Tongue (tissue), 2 donors: ENCODE measurements around the gene OVCH2. TPM values are rescaled to one million over a fixed set of nuclear protein-coding genes. Genes with fewer than 3 reads are reported as not detected.
"Not testable (repeated sequence)": the region's sequence is repeated elsewhere in the genome, so short reads cannot be mapped to it uniquely, and the experiment has no call there.

ENCODE experiments used
- DNase-seq: peaks from one replicate; pipeline ENCODE4 v3.0.0-alpha.2; 2015
- total RNA-seq: library from RNA; depleted of rRNA; stranded (reverse); fragments of >200 nt; gene quantifications from one replicate; pipeline ENCODE4 v1.2.3, GENCODE V29; 2014

The OVCH2 gene
- total RNA-seq, 1 donor from 2014 or later: 1.4 TPM

- DNase-seq: peak; percentile 44
These were observed 34.7 kb downstream of the OVCH2 start for GRCh38 chr11:7671347-7672215.

- no peak for DNase-seq
These were observed 35.6 kb downstream of the OVCH2 start for GRCh38 chr11:7670641-7671040.

- no peak for DNase-seq
These were observed 37.4 kb downstream of the OVCH2 start for GRCh38 chr11:7668911-7669310.

- DNase-seq: no peak
These were observed 37.8 kb downstream of the OVCH2 start for GRCh38 chr11:7668464-7668863.

GRCh38 chr11:7667460-7667859, 38.8 kb downstream of the OVCH2 start:
- DNase-seq: peak; percentile 66

- DNase-seq: no peak
These were observed 39.9 kb downstream of the OVCH2 start for GRCh38 chr11:7666292-7666866.

GRCh38 chr11:7665473-7666291, 40.6 kb downstream of the OVCH2 start:
- peak; percentile 85 for DNase-seq

GRCh38 chr11:7664867-7665266, 41.4 kb downstream of the OVCH2 start:
- DNase-seq: no peak

- DNase-seq: not testable (repeated sequence)
These were observed 42.7 kb downstream of the OVCH2 start for GRCh38 chr11:7663531-7663930.

- peak; percentile 81 for DNase-seq
These were observed 48.8 kb downstream of the OVCH2 start for GRCh38 chr11:7657306-7658025.

GRCh38 chr11:7656704-7657103, 49.6 kb downstream of the OVCH2 start:
- DNase-seq: no peak

GRCh38 chr11:7655253-7656217, 50.7 kb downstream of the OVCH2 start:
- DNase-seq: no peak

- DNase-seq: no peak
These were observed 52.0 kb downstream of the OVCH2 start for GRCh38 chr11:7654195-7654705.

- no peak for DNase-seq
These were observed 54.6 kb downstream of the OVCH2 start for GRCh38 chr11:7651700-7652099.

- no peak for DNase-seq
These were observed 55.1 kb downstream of the OVCH2 start for GRCh38 chr11:7651140-7651551.

- no peak for DNase-seq
These were observed 58.0 kb downstream of the OVCH2 start for GRCh38 chr11:7648264-7648663.

- no peak for DNase-seq
These were observed 59.4 kb downstream of the OVCH2 start for GRCh38 chr11:7646866-7647265.

GRCh38 chr11:7645206-7645605, 61.1 kb downstream of the OVCH2 start:
- DNase-seq: no peak

- DNase-seq: no peak
These were observed 63.0 kb downstream of the OVCH2 start for GRCh38 chr11:7643314-7643713.

GRCh38 chr11:7642747-7643146, 63.5 kb downstream of the OVCH2 start:
- peak; percentile 24 for DNase-seq

- no peak for DNase-seq
These were observed 65.5 kb downstream of the OVCH2 start for GRCh38 chr11:7640816-7641215.
